Measurements from ENCODE around the gene AHRR.
A peak's percentile ranks its signal among the peaks of the same experiment; 100 is the strongest.

The AHRR gene

GRCh38 chr5:463301-463700 is 141.8 kb downstream of the AHRR start:
- peaks cover 8% of the 10 kb centered on the region for H3K4me1 ChIP-seq (ENCODE audit: insufficient read depth, poor library complexity, severe bottlenecking)
- H3K36me3 ChIP-seq (ENCODE audit: low read depth) = peaks cover 40% of the 10 kb centered on the region
- H3K4me3 ChIP-seq (ENCODE audit: severe bottlenecking) = no peak overlapping the region
- no peak overlapping the region for H3K27ac ChIP-seq (ENCODE audit: poor library complexity, severe bottlenecking)
- H3K9me3 ChIP-seq (ENCODE audit: severe bottlenecking) = no peaks in the 10 kb centered on the region
- DNase-seq (ENCODE audit: low spot score) (peak; percentile 26), ATAC-seq (ENCODE audit: low read depth) (no peak)
- TF ChIP-seq CTCF (IDR thresholded peaks at IDR 0.05; ENCODE audit: poor library complexity, severe bottlenecking) = no peak
- H3K27me3 ChIP-seq (ENCODE audit: insufficient read depth, poor library complexity, severe bottlenecking) = no peaks in the 10 kb centered on the region

- TF ChIP-seq CTCF (IDR thresholded peaks at IDR 0.05; ENCODE audit: poor library complexity, severe bottlenecking) = no peak
- H3K4me1 ChIP-seq (ENCODE audit: insufficient read depth, poor library complexity, severe bottlenecking) = peaks cover 3% of the 10 kb centered on the region
- no peak overlapping the region for H3K27ac ChIP-seq (ENCODE audit: poor library complexity, severe bottlenecking)
- no peak overlapping the region for H3K4me3 ChIP-seq (ENCODE audit: severe bottlenecking)
- peak; percentile 19 for DNase-seq (ENCODE audit: low spot score)
- ATAC-seq (ENCODE audit: low read depth) = no peak
- no peaks in the 10 kb centered on the region for H3K9me3 ChIP-seq (ENCODE audit: severe bottlenecking)
- peaks cover 37% of the 10 kb centered on the region for H3K36me3 ChIP-seq (ENCODE audit: low read depth)
- H3K27me3 ChIP-seq (ENCODE audit: insufficient read depth, poor library complexity, severe bottlenecking) = no peaks in the 10 kb centered on the region
Observed at GRCh38 chr5:463952-464351, 142.4 kb downstream of the AHRR start.

GRCh38 chr5:464446-464842 is 142.9 kb downstream of the AHRR start:
- no peaks in the 10 kb centered on the region for H3K9me3 ChIP-seq (ENCODE audit: severe bottlenecking)
- no peaks in the 10 kb centered on the region for H3K4me1 ChIP-seq (ENCODE audit: insufficient read depth, poor library complexity, severe bottlenecking)
- DNase-seq (ENCODE audit: low spot score) = peak; percentile 70
- no peaks in the 10 kb centered on the region for H3K27me3 ChIP-seq (ENCODE audit: insufficient read depth, poor library complexity, severe bottlenecking)
- peaks cover 34% of the 10 kb centered on the region for H3K36me3 ChIP-seq (ENCODE audit: low read depth)
- no peak for ATAC-seq (ENCODE audit: low read depth)
- no peak overlapping the region for H3K4me3 ChIP-seq (ENCODE audit: severe bottlenecking)
- TF ChIP-seq CTCF (IDR thresholded peaks at IDR 0.05; ENCODE audit: poor library complexity, severe bottlenecking) = no peak
- H3K27ac ChIP-seq (ENCODE audit: poor library complexity, severe bottlenecking) = no peak overlapping the region

- TF ChIP-seq CTCF (IDR thresholded peaks at IDR 0.05; ENCODE audit: poor library complexity, severe bottlenecking) = no peak
- no peaks in the 10 kb centered on the region for H3K9me3 ChIP-seq (ENCODE audit: severe bottlenecking)
- no peak overlapping the region for H3K4me3 ChIP-seq (ENCODE audit: severe bottlenecking)
- DNase-seq (ENCODE audit: low spot score) (peak; percentile 72), ATAC-seq (ENCODE audit: low read depth) (0 out of 3 replicates have a peak, but pooled peaks have one; percentile 13)
- H3K27ac ChIP-seq (ENCODE audit: poor library complexity, severe bottlenecking) = no peak overlapping the region
- H3K27me3 ChIP-seq (ENCODE audit: insufficient read depth, poor library complexity, severe bottlenecking) = no peaks in the 10 kb centered on the region
- H3K4me1 ChIP-seq (ENCODE audit: insufficient read depth, poor library complexity, severe bottlenecking) = no peaks in the 10 kb centered on the region
- H3K36me3 ChIP-seq (ENCODE audit: low read depth) = peaks cover 31% of the 10 kb centered on the region
Observed at GRCh38 chr5:464843-465590, 143.5 kb downstream of the AHRR start.

Measured in RWPE2 (cell line).